Common myeloid progenitor, CD34-positive (primary cell): ENCODE measurements around the gene NEK7.
A peak's percentile ranks its signal among the peaks of the same experiment; 100 is the strongest.
"Not testable (repeated sequence)": the region's sequence is repeated elsewhere in the genome, so short reads cannot be mapped to it uniquely, and the experiment has no call there.

Experiments used
- CTCF ChIA-PET: fragments of 350-600 bp; sonication (Branson Sonifier 250); formaldehyde crosslinking; loops from one replicate; lab custom pipeline; 2021; ENCODE audit warnings: antibody characterized with exemption; lab: Charles Lee
- POLR2A ChIA-PET: fragments of 350-600 bp; sonication (Branson Sonifier 250); formaldehyde crosslinking; loops from one replicate; lab custom pipeline; 2021; ENCODE audit warnings: antibody characterized with exemption; lab: Charles Lee
- DNase-seq, 3 donors: peaks; one replicate each; pipeline versions ENCODE4 v3.0.0 to v3.0.0-alpha.2; 2013
- H3K27ac ChIP-seq, 2 experiments: 1 replicate in 1 of 2; 2 replicates in 1 of 2; pipeline ENCODE4 v1.7.0; 2013; ENCODE audit warnings: inconsistent platforms in 2 of 2, low read length in 2 of 2, mild to moderate bottlenecking in 2 of 2, low read depth in 1 of 2, moderate library complexity in 1 of 2; ENCODE audit not compliant: severe bottlenecking in 2 of 2, insufficient read depth in 1 of 2, poor library complexity in 1 of 2
- H3K27me3 ChIP-seq, 5 experiments: replicated peaks in 2 of 5; 1 replicate in 3 of 5; 2 replicates in 2 of 5; pipeline versions ENCODE4 v1.6.1 to v1.7.0; 2013; ENCODE audit warnings: low read length in 4 of 5, mild to moderate bottlenecking in 2 of 5, moderate library complexity in 2 of 5, inconsistent platforms in 1 of 5; ENCODE audit not compliant: insufficient read depth in 5 of 5, control insufficient read depth in 4 of 5
- H3K36me3 ChIP-seq, 4 experiments: 1 replicate in 2 of 4; 2 replicates in 2 of 4; pipeline versions ENCODE4 v1.6.1 to v1.7.0; 2013; ENCODE audit warnings: low read length in 3 of 4, control low read depth in 1 of 4, mild to moderate bottlenecking in 1 of 4; ENCODE audit not compliant: control insufficient read depth in 4 of 4, insufficient read depth in 4 of 4
- H3K4me1 ChIP-seq, 4 experiments: 1 replicate in 3 of 4; 2 replicates in 1 of 4; pipeline versions ENCODE4 v1.6.1 to v1.7.1; 2013; ENCODE audit warnings: low read length in 3 of 4, mild to moderate bottlenecking in 3 of 4, control low read depth in 1 of 4, inconsistent platforms in 1 of 4, moderate library complexity in 1 of 4; ENCODE audit not compliant: control insufficient read depth in 4 of 4, insufficient read depth in 4 of 4; ENCODE audit errors: control extremely low read depth in 1 of 4
- H3K4me3 ChIP-seq, 7 experiments: 1 replicate in 4 of 7; 2 replicates in 3 of 7; pipeline versions ENCODE4 v1.5.1 to v1.7.0; 2013; ENCODE audit warnings: mild to moderate bottlenecking in 7 of 7, low read length in 6 of 7, moderate library complexity in 6 of 7, inconsistent platforms in 2 of 7, low read depth in 2 of 7, control low read depth in 1 of 7; ENCODE audit not compliant: insufficient read depth in 4 of 7, control insufficient read depth in 1 of 7; ENCODE audit errors: extremely low read depth in 1 of 7
- H3K9me3 ChIP-seq, 5 experiments: 1 replicate in 4 of 5; 2 replicates in 1 of 5; pipeline versions ENCODE4 v1.6.1 to v1.7.1; 2013; ENCODE audit warnings: low read length in 4 of 5, mild to moderate bottlenecking in 2 of 5, inconsistent platforms in 1 of 5, low read depth in 1 of 5, moderate library complexity in 1 of 5; ENCODE audit not compliant: control insufficient read depth in 4 of 5, insufficient read depth in 2 of 5; ENCODE audit errors: control extremely low read depth in 1 of 5
- WGBS: methylation state at CpG from one replicate; pipeline ENCODE4 v1.1.5; 2013; ENCODE audit not compliant: insufficient coverage; 5-methylcytosine and 5-hydroxymethylcytosine counted together

The NEK7 gene

DNA sequence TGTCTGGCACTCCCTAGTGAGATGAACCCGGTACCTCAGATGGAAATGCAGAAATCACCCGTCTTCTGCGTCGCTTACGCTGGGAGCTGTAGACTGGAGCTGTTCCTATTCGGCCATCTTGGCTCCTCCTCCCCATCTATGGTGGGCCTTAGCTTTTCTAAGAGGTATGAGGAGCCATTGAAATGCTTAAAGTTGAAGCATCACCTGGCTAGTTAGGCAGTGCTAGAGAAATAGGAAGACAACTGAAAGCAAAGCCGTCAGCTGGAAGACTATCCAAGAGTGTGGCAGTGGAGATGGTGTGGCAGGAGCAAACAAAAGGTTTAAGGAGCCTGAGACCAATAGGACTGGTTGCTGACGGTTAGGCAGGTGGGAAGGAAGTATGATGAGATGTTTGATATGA, 158.5 kb downstream of the NEK7 start:
- H3K27me3 ChIP-seq, POLR2A ChIA-PET, CTCF ChIA-PET, DNase-seq, H3K9me3 ChIP-seq, H3K4me1 ChIP-seq, H3K4me3 ChIP-seq, H3K27ac ChIP-seq: not testable (repeated sequence)
- WGBS = 94% methylated on average over 2 of the region's 8 CpGs
- H3K36me3 ChIP-seq = peaks cover 5 to 23% (median 8%) of the 10 kb centered on the region in 4 experiments

DNA sequence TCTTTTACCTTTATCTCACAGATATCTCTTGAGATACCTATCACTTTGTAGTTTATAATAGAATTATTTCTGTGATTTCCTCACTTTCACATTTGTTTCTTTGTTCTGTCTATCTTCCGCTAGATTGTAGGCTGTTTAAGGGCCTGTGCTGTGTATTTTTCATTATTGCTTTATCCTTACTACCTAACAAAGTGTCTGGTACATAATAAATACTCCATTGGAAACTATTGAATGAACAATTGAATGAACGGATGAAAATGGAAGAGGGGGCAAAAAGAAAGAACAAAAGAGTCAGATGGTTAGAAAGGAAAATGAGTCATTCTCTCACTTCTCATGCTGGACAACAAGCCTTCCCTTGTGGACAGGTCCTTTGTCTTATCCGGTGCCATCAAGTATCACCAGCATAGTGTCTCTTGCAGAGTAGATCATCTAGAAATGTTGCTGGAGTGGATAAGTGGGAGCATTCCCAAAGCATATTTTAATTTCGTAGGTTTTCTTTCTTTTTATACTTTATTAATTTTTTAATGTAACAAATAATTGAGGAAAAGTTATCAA, 159.8 kb downstream of the NEK7 start:
- POLR2A ChIA-PET = no interaction called here
- Histone ChIP-seq H3K4me3 (no peak overlapping the region), H3K27ac (no peak overlapping the region), H3K27me3 (no peaks in the 10 kb centered on the region), H3K4me1 (peaks cover 0 to 6% (median 2%) of the 10 kb centered on the region in 4 experiments), H3K9me3 (no peaks in the 10 kb centered on the region), H3K36me3 (peaks cover 5 to 23% (median 8%) of the 10 kb centered on the region in 4 experiments)
- 80% methylated on average over 1 of the region's 4 CpGs for WGBS
- DNase-seq = no peak
- CTCF ChIA-PET = no interaction called here

DNA sequence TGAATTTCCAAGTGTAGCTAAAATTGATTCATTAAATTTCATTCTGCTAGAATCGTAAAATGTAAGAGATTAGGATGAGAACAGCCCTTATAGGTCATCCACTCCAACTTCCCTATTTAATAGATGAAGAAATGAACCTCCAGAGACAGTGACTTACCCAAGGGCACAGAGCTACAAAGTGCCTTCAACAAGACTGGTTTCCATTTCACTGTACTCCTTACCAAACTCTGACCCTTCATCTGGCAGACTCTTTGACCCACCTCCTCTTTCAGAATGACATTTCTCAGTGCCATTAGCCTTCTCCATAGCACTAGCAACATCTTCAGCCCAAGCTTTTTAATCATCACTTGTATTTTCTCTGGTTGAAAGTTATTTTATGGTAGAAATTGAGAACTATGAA, 161.3 kb downstream of the NEK7 start:
- POLR2A ChIA-PET = no interaction called here
- Histone ChIP-seq H3K4me1 (peaks cover 0 to 6% (median 2%) of the 10 kb centered on the region in 4 experiments), H3K27me3 (no peaks in the 10 kb centered on the region), H3K36me3 (peaks cover 5 to 28% (median 10%) of the 10 kb centered on the region in 4 experiments), H3K4me3 (no peak overlapping the region), H3K9me3 (no peaks in the 10 kb centered on the region), H3K27ac (no peak overlapping the region)
- no CpG with 5 or more reads among the region's 1 CpG for WGBS
- DNase-seq = no peak
- CTCF ChIA-PET = no interaction called here

DNA sequence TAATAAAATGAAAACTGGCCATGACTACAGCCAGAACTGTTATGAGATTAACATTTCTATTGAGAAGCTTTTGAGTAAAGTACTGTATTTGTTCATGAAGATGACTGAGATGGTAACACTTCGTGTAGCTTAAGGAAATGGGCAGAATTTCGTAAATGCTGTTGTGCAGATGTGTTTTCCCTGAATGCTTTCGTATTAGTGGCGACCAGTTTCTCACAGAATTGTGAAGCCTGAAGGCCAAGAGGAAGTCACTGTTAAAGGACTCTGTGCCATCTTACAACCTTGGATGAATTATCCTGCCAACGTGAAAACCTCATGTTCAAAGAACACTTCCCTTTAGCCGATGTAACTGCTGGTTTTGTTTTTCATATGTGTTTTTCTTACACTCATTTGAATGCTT, 164.0 kb downstream of the NEK7 start:
- CTCF ChIA-PET = no interaction called here
- POLR2A ChIA-PET = no interaction called here
- Histone ChIP-seq H3K27me3 (no peaks in the 10 kb centered on the region), H3K4me1 (peaks cover 0 to 6% (median 2%) of the 10 kb centered on the region in 4 experiments), H3K36me3 (peaks cover 5 to 21% (median 9%) of the 10 kb centered on the region in 4 experiments), H3K9me3 (no peaks in the 10 kb centered on the region), H3K4me3 (peak overlapping the region in 1 of 7 experiments; percentile 11), H3K27ac (no peak overlapping the region)
- peak; percentile 3 to 62 (median 55) for DNase-seq
- 31% methylated on average over 4 of the region's 6 CpGs for WGBS

DNA sequence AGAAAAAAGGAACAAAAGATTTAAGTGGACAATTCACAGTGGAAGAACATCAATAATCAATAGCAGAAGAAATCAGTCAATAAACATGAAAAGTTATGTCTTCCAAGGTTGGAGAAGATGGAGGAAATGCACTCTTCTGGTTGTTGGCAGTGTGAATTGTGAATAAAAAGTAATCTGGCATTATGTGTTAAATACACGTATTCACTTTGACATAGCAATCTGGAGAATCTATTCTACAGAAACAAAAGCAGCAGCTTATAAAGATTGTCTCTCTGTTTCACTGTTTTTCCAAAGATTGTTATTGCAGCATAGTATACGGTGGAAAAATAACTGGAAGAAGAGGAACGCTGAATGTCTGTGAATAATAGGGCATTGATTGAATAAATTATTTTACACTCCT, 169.4 kb downstream of the NEK7 start:
- H3K27ac ChIP-seq = no peak overlapping the region
- CTCF ChIA-PET = no interaction called here
- no peaks in the 10 kb centered on the region for H3K27me3 ChIP-seq
- peaks cover 0 to 5% (median 1%) of the 10 kb centered on the region in 4 experiments for H3K36me3 ChIP-seq
- WGBS = no CpG with 5 or more reads among the region's 3 CpGs
- POLR2A ChIA-PET = no interaction called here
- H3K4me1 ChIP-seq = no peaks in the 10 kb centered on the region
- H3K4me3 ChIP-seq = no peak overlapping the region
- H3K9me3 ChIP-seq = no peaks in the 10 kb centered on the region
- no peak for DNase-seq

DNA sequence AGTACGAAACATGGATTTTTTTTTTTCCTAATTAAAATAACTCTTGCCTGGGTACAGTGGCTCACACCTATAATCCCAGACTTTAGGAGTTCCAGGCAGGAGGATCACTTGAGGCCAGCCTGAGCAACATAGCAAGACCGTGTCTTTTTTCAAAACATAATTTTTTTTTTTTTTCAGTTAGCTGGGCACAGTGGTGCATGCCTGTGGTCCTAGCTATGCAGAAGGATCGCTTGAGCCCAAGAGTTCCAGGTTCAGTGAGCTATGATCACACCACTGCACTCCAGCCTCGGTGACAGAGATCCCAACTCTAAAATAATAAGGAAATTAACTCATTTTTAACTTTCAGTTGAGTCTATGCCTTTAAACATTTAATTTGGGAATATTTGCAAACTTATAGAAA, 170.1 kb downstream of the NEK7 start:
- H3K9me3 ChIP-seq = no peaks in the 10 kb centered on the region
- DNase-seq = no peak
- H3K4me1 ChIP-seq = no peaks in the 10 kb centered on the region
- no peak overlapping the region for H3K27ac ChIP-seq
- no peaks in the 10 kb centered on the region for H3K27me3 ChIP-seq
- CTCF ChIA-PET = no interaction called here
- 100% methylated on average over 1 of the region's 4 CpGs for WGBS
- H3K4me3 ChIP-seq = no peak overlapping the region
- POLR2A ChIA-PET = interaction anchor here (0.6 kb wide), 1 partner anchor 1396 kb away, joined by 3 read pairs; no protein-coding TSS in a partner anchor
- peaks cover 0 to 5% (median 1%) of the 10 kb centered on the region in 4 experiments for H3K36me3 ChIP-seq

DNA sequence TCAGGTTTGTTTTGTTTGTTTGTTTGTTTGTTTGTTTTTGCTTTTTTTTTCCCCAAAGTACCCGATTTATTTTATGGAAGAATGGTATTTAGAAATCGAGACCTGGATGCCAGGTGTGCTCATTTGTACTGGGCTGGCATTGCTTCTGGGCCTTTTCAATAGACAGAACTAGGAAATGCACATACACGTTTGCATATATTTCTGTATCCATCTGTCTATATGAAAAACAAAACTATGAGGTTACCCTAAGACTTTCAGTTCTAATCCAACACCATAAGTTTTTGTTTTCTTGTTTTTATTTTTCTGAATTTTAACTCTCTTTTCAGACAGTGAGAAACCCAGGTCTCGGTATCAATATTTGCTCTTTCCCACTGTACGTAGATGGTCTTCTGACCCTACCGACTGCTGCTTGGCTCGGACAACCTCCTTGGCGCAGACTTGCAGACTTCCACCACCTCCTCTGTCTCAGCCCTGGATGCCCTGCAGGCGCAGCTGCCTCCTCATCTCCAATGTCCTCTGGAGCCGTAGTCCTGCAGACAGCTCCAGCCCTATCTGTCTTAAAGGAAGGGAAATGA, 171.7 kb downstream of the NEK7 start:
- H3K4me3 ChIP-seq = no peak overlapping the region
- 90% methylated on average over 6 of the region's 10 CpGs for WGBS
- no peaks in the 10 kb centered on the region for H3K36me3 ChIP-seq
- DNase-seq = no peak
- no peak overlapping the region for H3K27ac ChIP-seq
- no peaks in the 10 kb centered on the region for H3K27me3 ChIP-seq
- ChIA-PET POLR2A (no interaction called here), CTCF (no interaction called here)
- no peaks in the 10 kb centered on the region for H3K9me3 ChIP-seq
- H3K4me1 ChIP-seq = no peaks in the 10 kb centered on the region
